H1 (cell line): ENCODE measurements around the gene PDK2. TPM values are rescaled to one million over a fixed set of nuclear protein-coding genes. Genes with fewer than 3 reads are reported as not detected.

ENCODE experiments used
- CHD7 ChIP-seq: fragments of 300-600 bp; sonication (generic); IDR thresholded peaks from 2 replicates; pipeline ENCODE4 v1.7.1; 2012; ENCODE audit warnings: low read length, moderate library complexity, mild to moderate bottlenecking, inconsistent platforms; ENCODE audit not compliant: insufficient replicate concordance
- PHF8 ChIP-seq: fragments of 200-600 bp; sonication (generic); conservative IDR thresholded peaks from 2 replicates; pipeline ENCODE4 v1.7.1; 2012; ENCODE audit warnings: low read depth, mild to moderate bottlenecking, inconsistent platforms, low read length, moderate library complexity
- SP2 ChIP-seq: IDR thresholded peaks from 2 replicates; pipeline ENCODE4 v1.6.1; 2012; ENCODE audit warnings: mild to moderate bottlenecking, low read length, inconsistent platforms
- polyA plus RNA-seq, 7 experiments: library from polyadenylated mRNA; depleted of rRNA in 3 of 7; stranded (reverse) in 5 of 7; unstranded in 2 of 7; fragments of >200 nt in 5 of 7; fragments of 200-250 nt in 2 of 7; gene quantifications; 1 replicate in 5 of 7; 2 replicates in 1 of 7; 4 replicates in 1 of 7; pipeline versions ENCODE4 v1.2.1 to v1.2.3, GENCODE V29; 2011 to 2013; ENCODE audit warnings: missing spikeins in 2 of 7, mixed read lengths in 2 of 7
- total RNA-seq: library from RNA; stranded (reverse); fragmentation: NEBNext Ultra II Directional; extraction: Animal tissue kit (Norgen Biotek cat#: 25700); gene quantifications from 2 replicates; pipeline ENCODE4 v1.2.1, GENCODE V29; 2021

The PDK2 gene
- total and polyA plus RNA-seq, 2 of the 8 experiments (the other 6 are each of a cell fraction or from before 2014, with no cell fraction given): 18.3 to 121 TPM

- TF ChIP-seq CHD7 (no peak), PHF8 (no peak), SP2 (no peak)
- TF ChIP-seq, all 59 proteins: peak for 0
These were observed 39.3 kb downstream of the PDK2 start (continued) for GRCh38 chr17:50134206-50135110.
